H9 (cell line): ENCODE data around the gene KCNAB3. TPM values are rescaled to one million over a fixed set of nuclear protein-coding genes. Genes with fewer than 3 reads are reported as not detected.

Experiments
- DNase-seq: peaks from one replicate; pipeline ENCODE4 v3.0.0-alpha.2; 2017
- H2AFZ ChIP-seq: one replicate; pipeline ENCODE4 v1.6.1; 2013; ENCODE audit warnings: mild to moderate bottlenecking, low read length, control low read depth, moderate library complexity
- H2AK5ac ChIP-seq: 2 replicates; pipeline ENCODE4 v1.6.1; 2013; ENCODE audit warnings: low read length, control low read depth, mixed read lengths; ENCODE audit not compliant: insufficient read length
- H2BK120ac ChIP-seq: one replicate; pipeline ENCODE4 v1.6.1; 2013; ENCODE audit warnings: low read depth, mild to moderate bottlenecking, low read length, control low read depth, inconsistent platforms; ENCODE audit not compliant: poor library complexity, severe bottlenecking
- H2BK12ac ChIP-seq: 2 replicates; pipeline ENCODE4 v1.6.1; 2013; ENCODE audit warnings: low read length, control low read depth, mixed read lengths, low read depth; ENCODE audit not compliant: insufficient read length
- H2BK15ac ChIP-seq: 2 replicates; pipeline ENCODE4 v1.6.1; 2013; ENCODE audit warnings: low read depth, low read length, control low read depth
- H2BK20ac ChIP-seq: one replicate; pipeline ENCODE4 v1.6.1; 2013; ENCODE audit warnings: low read depth, mild to moderate bottlenecking, low read length, control low read depth, inconsistent platforms; ENCODE audit not compliant: poor library complexity, severe bottlenecking
- H2BK5ac ChIP-seq: 2 replicates; pipeline ENCODE4 v1.6.1; 2013; ENCODE audit warnings: low read length, control low read depth, mixed read lengths; ENCODE audit not compliant: insufficient read length
- H3K14ac ChIP-seq: 2 replicates; pipeline ENCODE4 v1.6.1; 2013; ENCODE audit warnings: low read length, control low read depth; ENCODE audit not compliant: insufficient read depth
- H3K18ac ChIP-seq: 2 replicates; pipeline ENCODE4 v1.6.1; 2013; ENCODE audit warnings: low read depth, mild to moderate bottlenecking, mixed read lengths, low read length, control low read depth; ENCODE audit not compliant: insufficient read length
- H3K23ac ChIP-seq: 2 replicates; pipeline ENCODE4 v1.6.1; 2013; ENCODE audit warnings: low read length, control low read depth, mixed read lengths, low read depth; ENCODE audit not compliant: insufficient read length
- H3K23me2 ChIP-seq: 2 replicates; pipeline ENCODE4 v1.6.1; 2013; ENCODE audit warnings: low read depth, mild to moderate bottlenecking, mixed read lengths, low read length, control low read depth; ENCODE audit not compliant: insufficient read length, poor library complexity, severe bottlenecking
- H3K27ac ChIP-seq: 2 replicates; pipeline ENCODE4 v1.5.1; 2013; ENCODE audit warnings: low read length, control low read depth, mixed read lengths, low read depth; ENCODE audit not compliant: insufficient read length
- H3K27me3 ChIP-seq: 2 replicates; pipeline ENCODE4 v1.6.1; 2013; ENCODE audit warnings: low read length, control low read depth, inconsistent platforms; ENCODE audit not compliant: insufficient read depth
- H3K4ac ChIP-seq: 2 replicates; pipeline ENCODE4 v1.6.1; 2013; ENCODE audit warnings: low read depth, mild to moderate bottlenecking, control low read depth, inconsistent platforms, low read length, moderate library complexity
- H3K4me1 ChIP-seq: 2 replicates; pipeline ENCODE4 v1.6.1; 2013; ENCODE audit warnings: low read length, control low read depth, inconsistent platforms; ENCODE audit not compliant: insufficient read depth
- H3K4me2 ChIP-seq: 2 replicates; pipeline ENCODE4 v1.6.1; 2013; ENCODE audit warnings: low read length, control low read depth, mixed read lengths; ENCODE audit not compliant: insufficient read length, insufficient read depth
- H3K56ac ChIP-seq: 2 replicates; pipeline ENCODE4 v1.6.1; 2013; ENCODE audit warnings: low read depth, mild to moderate bottlenecking, mixed read lengths, low read length, control low read depth; ENCODE audit not compliant: insufficient read length
- H3K79me1 ChIP-seq: 2 replicates; pipeline ENCODE4 v1.6.1; 2013; ENCODE audit warnings: low read depth, mild to moderate bottlenecking, moderate library complexity, low read length, control low read depth, inconsistent platforms; ENCODE audit not compliant: insufficient read depth, poor library complexity, severe bottlenecking
- H3K79me2 ChIP-seq: 2 replicates; pipeline ENCODE4 v1.6.1; 2013; ENCODE audit warnings: low read length, control low read depth, inconsistent platforms; ENCODE audit not compliant: insufficient read depth
- H3K9ac ChIP-seq: 2 replicates; pipeline ENCODE4 v1.6.1; 2013; ENCODE audit warnings: low read length, control low read depth, mixed read lengths; ENCODE audit not compliant: insufficient read length; ENCODE audit errors: extremely low read depth
- H3K9me3 ChIP-seq: one replicate; pipeline ENCODE4 v1.6.1; 2013; ENCODE audit warnings: low read depth, low read length, inconsistent platforms; ENCODE audit not compliant: control insufficient read depth
- H3T11ph ChIP-seq: one replicate; pipeline ENCODE4 v1.6.1; 2013; ENCODE audit warnings: mild to moderate bottlenecking, low read length, control low read depth, inconsistent platforms
- H4K20me1 ChIP-seq: one replicate; pipeline ENCODE4 v1.6.1; 2013; ENCODE audit not compliant: control insufficient read depth, insufficient read length, insufficient read depth
- H4K5ac ChIP-seq: 2 replicates; pipeline ENCODE4 v1.6.1; 2013; ENCODE audit warnings: low read depth, mild to moderate bottlenecking, mixed read lengths, low read length, control low read depth; ENCODE audit not compliant: insufficient read length
- H4K8ac ChIP-seq: replicated peaks from 2 replicates; pipeline ENCODE4 v1.6.1; 2013; ENCODE audit warnings: low read length, control low read depth, mixed read lengths, low read depth; ENCODE audit not compliant: insufficient read length
- H4K91ac ChIP-seq: 2 replicates; pipeline ENCODE4 v1.6.1; 2013; ENCODE audit warnings: low read depth, mild to moderate bottlenecking, moderate library complexity, mixed read lengths, low read length, control low read depth; ENCODE audit not compliant: insufficient read length
- H3K27ac Mint-ChIP-seq, 3 experiments: 2 replicates in 2 of 3; 3 replicates in 1 of 3; pipeline ENCODE4 v1.8.0; 2020 to 2021; ENCODE audit warnings: mixed read lengths in 3 of 3, mild to moderate bottlenecking in 1 of 3, moderate library complexity in 1 of 3
- H3K27me3 Mint-ChIP-seq: 2 replicates; pipeline ENCODE4 v1.8.0; 2021; ENCODE audit warnings: low read depth, mild to moderate bottlenecking, moderate library complexity, mixed read lengths
- H3K36me3 Mint-ChIP-seq, 3 experiments: 2 replicates in 2 of 3; 3 replicates in 1 of 3; pipeline ENCODE4 v1.8.0; 2020 to 2021; ENCODE audit warnings: low read depth in 3 of 3, mixed read lengths in 3 of 3; ENCODE audit not compliant: insufficient read depth in 1 of 3
- H3K4me1 Mint-ChIP-seq, 2 experiments: 2 replicates each; pipeline ENCODE4 v1.8.0; 2020; ENCODE audit warnings: mixed read lengths in 2 of 2
- H3K4me3 Mint-ChIP-seq, 2 experiments: 2 replicates in 1 of 2; 3 replicates in 1 of 2; pipeline ENCODE4 v1.8.0; 2020 to 2021; ENCODE audit warnings: mild to moderate bottlenecking in 2 of 2, mixed read lengths in 2 of 2, moderate library complexity in 1 of 2
- H3K9me3 Mint-ChIP-seq, 2 experiments: 2 replicates in 1 of 2; 3 replicates in 1 of 2; pipeline ENCODE4 v1.8.0; 2020; ENCODE audit warnings: mild to moderate bottlenecking in 2 of 2, mixed read lengths in 2 of 2, moderate library complexity in 1 of 2
- CTCF ChIP-seq: fragments of 200-600 bp; sonication (generic); conservative IDR thresholded peaks from 3 replicates; pipeline ENCODE4 v1.8.0; 2021; ENCODE audit warnings: antibody characterized with exemption, mild to moderate bottlenecking
- WGBS: extraction: QIAGEN DNeasy Blood & Tissue Kit; methylation state at CpG from one replicate; pipeline ENCODE4 v1.1.7; 2013; ENCODE audit warnings: missing lambda C conversion rate, low lambda C conversion rate, mixed read lengths; ENCODE audit not compliant: insufficient read length; ENCODE audit errors: extremely low coverage; 5-methylcytosine and 5-hydroxymethylcytosine counted together
- total RNA-seq: library from RNA; stranded (reverse); gene quantifications from 2 replicates; pipeline ENCODE4 v1.2.1, GENCODE V29; 2021

KCNAB3 gene
- total RNA-seq, 1 experiment from 2014 or later = 6.4 TPM

- Histone ChIP-seq H2AFZ (no peak overlapping the region), H4K91ac (no peak overlapping the region), H3K4me1 (no peaks in the 10 kb centered on the region), H4K8ac (no peak overlapping the region), H3K23ac (no peak overlapping the region), H3K4ac (no peak overlapping the region), H3K27ac (no peak overlapping the region), H3K79me2 (no peaks in the 10 kb centered on the region), H2BK120ac (no peak overlapping the region), H2AK5ac (no peak overlapping the region), H3K18ac (no peak overlapping the region), H3K23me2 (peaks cover 14% of the 10 kb centered on the region), H3T11ph (no peak overlapping the region), H3K27me3 (peaks cover 13% of the 10 kb centered on the region; the same call in 1 of the 2 replicates), H2BK12ac (no peak overlapping the region), H3K9ac (peak overlapping the region; percentile 36), H3K4me2 (peak overlapping the region; percentile 96), H4K5ac (no peak overlapping the region), H3K79me1 (no peaks in the 10 kb centered on the region), H3K56ac (no peak overlapping the region), H2BK15ac (no peak overlapping the region), H3K9me3 (no peaks in the 10 kb centered on the region), H3K14ac (no peak overlapping the region), H4K20me1 (no peaks in the 10 kb centered on the region), H2BK5ac (no peak overlapping the region), H2BK20ac (no peak overlapping the region)
- Mint-ChIP-seq H3K4me3 (peak overlapping the region; percentile 93 to 94), H3K27ac (peak overlapping the region; percentile 14 to 97 (median 85); a peak in 5 of 7 replicates), H3K9me3 (no peaks in the 10 kb centered on the region), H3K4me1 (peaks cover 29 to 33% of the 10 kb centered on the region in 2 experiments), H3K36me3 (peaks cover 4 to 29% (median 25%) of the 10 kb centered on the region in 3 experiments; a peak in 5 of 7 replicates), H3K27me3 (peaks cover 25% of the 10 kb centered on the region)
- no peak for TF ChIP-seq CTCF
- WGBS = no CpG with 5 or more reads among the region's 17 CpGs
- peak; percentile 61 for DNase-seq
These were observed 2.8 kb upstream of the KCNAB3 start for GRCh38 chr17:7932483-7932891.
